AG08395 (cell line): Measurements from ENCODE around the gene ALDOA.

Experiments used
- DNase-seq: peaks from one replicate; pipeline ENCODE4 v3.0.0; 2012; ENCODE audit warnings: mixed read lengths, low spot score

The ALDOA gene

GRCh38 chr16:30116291-30117207, 51.0 kb downstream of the ALDOA start:
- no peak for DNase-seq

- no peak for DNase-seq
These were observed 52.2 kb downstream of the ALDOA start for GRCh38 chr16:30117768-30118167.

- DNase-seq = no peak
These were observed 53.9 kb downstream of the ALDOA start for GRCh38 chr16:30119428-30119827.
